Adipocyte (in vitro differentiated cells): Measurements from ENCODE around the gene GLRX3.

Source experiments
- DNase-seq: peaks from one replicate; pipeline ENCODE4 v3.0.0-alpha.2; 2015; ENCODE audit warnings: low read depth
- H3K27me3 ChIP-seq: replicated peaks from 2 replicates; pipeline ENCODE4 v1.7.0; 2013; ENCODE audit warnings: mild to moderate bottlenecking, low read length, moderate library complexity; ENCODE audit not compliant: control insufficient read depth, insufficient read depth
- H3K36me3 ChIP-seq: 2 replicates; pipeline ENCODE4 v1.7.0; 2013; ENCODE audit warnings: low read length, mild to moderate bottlenecking, moderate library complexity; ENCODE audit not compliant: control insufficient read depth, insufficient read depth, severe bottlenecking
- H3K4me1 ChIP-seq: 2 replicates; pipeline ENCODE4 v1.7.0; 2013; ENCODE audit warnings: mild to moderate bottlenecking, low read length, moderate library complexity; ENCODE audit not compliant: control insufficient read depth, insufficient read depth
- H3K4me3 ChIP-seq: 2 replicates; pipeline ENCODE4 v1.7.0; 2013; ENCODE audit warnings: mild to moderate bottlenecking, low read length, moderate library complexity
- H3K9ac ChIP-seq: 2 replicates; pipeline ENCODE4 v1.7.0; 2013; ENCODE audit warnings: mild to moderate bottlenecking, low read length, moderate library complexity
- H3K9me3 ChIP-seq: 2 replicates; pipeline ENCODE4 v1.7.0; 2013; ENCODE audit warnings: mild to moderate bottlenecking, low read length, moderate library complexity; ENCODE audit not compliant: control insufficient read depth

GLRX3 gene

DNA sequence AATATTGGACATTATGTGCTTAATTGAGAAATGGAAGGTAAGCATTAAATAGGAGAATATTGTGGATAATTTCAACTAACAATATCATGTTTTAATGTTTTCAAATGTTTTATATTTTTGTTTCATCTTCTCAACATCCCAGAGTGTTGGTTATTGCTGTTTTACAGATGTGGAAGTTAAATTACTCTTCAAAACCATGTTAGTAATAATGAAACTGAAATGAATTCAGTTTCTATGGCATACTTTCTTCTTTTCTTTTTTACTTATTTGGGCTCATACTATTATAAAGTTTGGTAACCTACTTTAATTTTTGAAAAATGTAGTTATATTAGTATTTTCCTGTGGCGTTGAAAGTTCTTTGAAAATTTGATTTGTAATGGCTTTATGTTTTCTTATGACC lies 4.2 kb downstream of the GLRX3 start:
- no peak for DNase-seq
- H3K36me3 ChIP-seq: peaks cover 5% of the 10 kb centered on the region
- H3K4me3 ChIP-seq: no peak overlapping the region

DNA sequence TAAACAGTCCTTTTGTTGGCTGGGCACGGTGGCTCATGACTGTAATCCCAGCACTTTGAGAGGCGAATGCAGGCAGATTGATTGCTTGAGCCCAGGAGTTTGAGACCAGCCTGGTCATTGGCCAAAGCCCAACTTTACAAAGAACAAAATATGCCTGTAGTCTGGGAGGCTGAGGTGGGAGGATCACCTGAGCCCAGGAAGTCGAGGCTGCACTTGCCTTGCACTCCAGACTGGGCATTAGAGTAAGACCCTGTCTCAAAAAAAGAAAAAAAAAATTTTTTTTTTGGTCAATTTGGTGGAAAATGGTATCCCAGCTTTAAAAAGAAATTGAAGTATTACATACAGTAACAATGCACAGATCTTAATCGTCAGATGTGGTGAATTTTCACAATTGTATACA lies 4.8 kb downstream of the GLRX3 start:
- Histone ChIP-seq H3K4me1 (peaks cover 35% of the 10 kb centered on the region), H3K9me3 (no peaks in the 10 kb centered on the region), H3K36me3 (peaks cover 8% of the 10 kb centered on the region), H3K4me3 (no peak overlapping the region), H3K27me3 (no peaks in the 10 kb centered on the region), H3K9ac (no peak overlapping the region)
- no peak for DNase-seq

More for the DNA sequence above, 4.2 kb downstream of the GLRX3 start:
- Histone ChIP-seq H3K4me1 (peaks cover 39% of the 10 kb centered on the region), H3K9ac (no peak overlapping the region), H3K27me3 (no peaks in the 10 kb centered on the region), H3K9me3 (no peaks in the 10 kb centered on the region)

DNA sequence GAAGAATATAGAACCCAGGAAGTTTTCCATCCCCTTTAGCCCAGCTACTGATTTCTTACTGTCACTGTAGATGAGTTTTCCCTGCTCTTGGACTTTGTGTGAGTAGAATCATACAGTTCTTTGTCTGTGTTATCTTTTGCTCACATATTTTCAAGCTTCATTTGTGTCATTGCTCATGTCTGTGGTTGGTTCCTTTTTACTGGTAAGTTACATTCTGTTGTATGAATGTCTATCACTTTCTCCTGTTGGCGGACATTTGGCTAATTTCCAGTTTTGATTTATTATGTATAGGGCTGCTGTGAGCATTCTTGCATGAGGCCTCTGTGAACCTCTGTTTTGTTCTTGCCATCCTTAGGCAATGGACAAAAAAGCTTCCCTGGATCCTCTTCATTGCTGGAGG lies 5.3 kb downstream of the GLRX3 start:
- no peak overlapping the region for H3K9ac ChIP-seq
- H3K36me3 ChIP-seq: peaks cover 12% of the 10 kb centered on the region
- H3K4me1 ChIP-seq: peaks cover 35% of the 10 kb centered on the region
- DNase-seq: no peak
- no peaks in the 10 kb centered on the region for H3K9me3 ChIP-seq
- H3K4me3 ChIP-seq: no peak overlapping the region
- H3K27me3 ChIP-seq: no peaks in the 10 kb centered on the region

DNA sequence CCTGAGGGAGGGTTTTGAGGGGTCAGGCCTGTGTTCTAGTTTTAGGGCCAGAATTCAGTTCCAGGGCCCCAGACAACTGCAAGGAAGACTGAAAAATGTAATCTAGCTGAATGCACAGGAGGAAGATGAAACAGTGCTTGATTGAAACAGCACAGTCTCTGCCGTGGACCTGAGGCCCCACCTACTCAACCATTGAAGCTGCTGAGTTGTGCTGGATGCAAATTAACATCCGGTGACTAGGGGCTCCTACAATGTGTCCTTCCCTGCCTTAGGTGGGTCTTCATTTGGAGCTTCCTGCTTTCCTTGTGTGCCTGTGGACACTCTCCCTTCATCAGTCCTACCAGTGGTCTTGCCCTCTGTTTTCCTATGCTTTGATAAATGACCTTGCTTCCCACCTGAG lies 5.7 kb downstream of the GLRX3 start:
- no peaks in the 10 kb centered on the region for H3K27me3 ChIP-seq
- H3K4me1 ChIP-seq: peaks cover 35% of the 10 kb centered on the region
- H3K4me3 ChIP-seq: no peak overlapping the region
- H3K36me3 ChIP-seq: peaks cover 16% of the 10 kb centered on the region
- no peak for DNase-seq
- no peak overlapping the region for H3K9ac ChIP-seq
- H3K9me3 ChIP-seq: no peaks in the 10 kb centered on the region

DNA sequence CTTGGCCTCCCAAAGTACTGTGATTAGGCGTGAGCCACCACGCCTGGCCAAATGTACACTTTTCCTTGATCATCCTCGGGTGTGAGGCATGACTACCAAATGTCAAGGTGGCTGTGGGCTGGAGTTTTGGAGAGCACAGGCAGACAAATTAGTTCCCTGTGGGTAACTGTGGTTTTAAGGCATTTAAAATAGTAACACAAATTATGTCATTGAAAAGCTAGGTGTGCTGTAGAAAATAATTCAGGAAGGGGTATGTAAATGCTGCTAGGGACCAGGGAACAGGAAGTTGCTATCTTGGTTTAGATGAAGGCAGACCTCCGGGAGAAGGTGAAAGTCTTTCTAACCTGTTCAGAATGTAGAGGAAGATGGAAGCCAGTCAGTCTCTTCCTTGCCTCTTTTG lies 9.9 kb downstream of the GLRX3 start:
- peaks cover 35% of the 10 kb centered on the region for H3K36me3 ChIP-seq
- no peaks in the 10 kb centered on the region for H3K9me3 ChIP-seq
- DNase-seq: no peak
- no peak overlapping the region for H3K9ac ChIP-seq
- no peaks in the 10 kb centered on the region for H3K27me3 ChIP-seq
- no peak overlapping the region for H3K4me3 ChIP-seq
- H3K4me1 ChIP-seq: peaks cover 7% of the 10 kb centered on the region

GRCh38 chr10:130159192-130159794 lies 23.1 kb downstream of the GLRX3 start:
- DNase-seq: no peak
- H3K4me3 ChIP-seq: no peak overlapping the region
- no peaks in the 10 kb centered on the region for H3K9me3 ChIP-seq
- no peaks in the 10 kb centered on the region for H3K27me3 ChIP-seq
- H3K9ac ChIP-seq: no peak overlapping the region
- peaks cover 49% of the 10 kb centered on the region for H3K36me3 ChIP-seq
- H3K4me1 ChIP-seq: peaks cover 5% of the 10 kb centered on the region

DNA sequence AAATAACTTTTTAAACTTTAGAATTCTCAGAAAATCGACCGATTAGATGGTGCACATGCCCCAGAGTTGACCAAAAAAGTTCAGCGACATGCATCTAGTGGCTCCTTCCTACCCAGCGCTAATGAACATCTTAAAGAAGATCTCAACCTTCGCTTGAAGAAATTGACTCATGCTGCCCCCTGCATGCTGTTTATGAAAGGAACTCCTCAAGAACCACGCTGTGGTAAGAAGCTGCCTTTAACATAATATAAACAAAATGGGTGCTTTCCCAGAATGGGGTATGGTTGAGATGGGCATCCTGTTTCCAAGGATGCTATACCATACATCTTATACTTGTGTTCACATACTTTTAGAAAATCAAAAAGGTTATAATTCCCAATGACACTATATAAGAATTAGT lies 24.6 kb downstream of the GLRX3 start:
- peaks cover 56% of the 10 kb centered on the region for H3K36me3 ChIP-seq
- no peak overlapping the region for H3K4me3 ChIP-seq

GRCh38 chr10:130161331-130161730 lies 25.1 kb downstream of the GLRX3 start:
- Histone ChIP-seq H3K9ac (no peak overlapping the region), H3K4me1 (peaks cover 5% of the 10 kb centered on the region), H3K9me3 (no peaks in the 10 kb centered on the region), H3K4me3 (no peak overlapping the region), H3K27me3 (no peaks in the 10 kb centered on the region), H3K36me3 (peaks cover 57% of the 10 kb centered on the region)
- DNase-seq: no peak

More for the DNA sequence above, 24.6 kb downstream of the GLRX3 start:
- DNase-seq: no peak
- Histone ChIP-seq H3K9me3 (no peaks in the 10 kb centered on the region), H3K9ac (no peak overlapping the region), H3K4me1 (peaks cover 5% of the 10 kb centered on the region), H3K27me3 (no peaks in the 10 kb centered on the region)

- H3K36me3 ChIP-seq: peaks cover 86% of the 10 kb centered on the region
- no peak for DNase-seq
- no peaks in the 10 kb centered on the region for H3K27me3 ChIP-seq
- H3K4me1 ChIP-seq: no peaks in the 10 kb centered on the region
- no peak overlapping the region for H3K4me3 ChIP-seq
- H3K9ac ChIP-seq: no peak overlapping the region
- H3K9me3 ChIP-seq: no peaks in the 10 kb centered on the region
Measured at GRCh38 chr10:130167193-130167592, 31.0 kb downstream of the GLRX3 start.

GRCh38 chr10:130167707-130168106 lies 31.5 kb downstream of the GLRX3 start:
- Histone ChIP-seq H3K4me3 (no peak overlapping the region), H3K36me3 (peaks cover 86% of the 10 kb centered on the region), H3K9me3 (no peaks in the 10 kb centered on the region), H3K27me3 (no peaks in the 10 kb centered on the region), H3K4me1 (no peaks in the 10 kb centered on the region), H3K9ac (no peak overlapping the region)
- no peak for DNase-seq

- H3K36me3 ChIP-seq: peaks cover 91% of the 10 kb centered on the region
- DNase-seq: no peak
- no peaks in the 10 kb centered on the region for H3K9me3 ChIP-seq
- no peaks in the 10 kb centered on the region for H3K27me3 ChIP-seq
- H3K4me3 ChIP-seq: no peak overlapping the region
- H3K9ac ChIP-seq: no peak overlapping the region
- no peaks in the 10 kb centered on the region for H3K4me1 ChIP-seq
Measured at GRCh38 chr10:130169136-130169859, 33.1 kb downstream of the GLRX3 start.
